OCI-M2 (cell line): ENCODE data around the gene NEDD4L.
"Not testable (repeated sequence)": the region's sequence is repeated elsewhere in the genome, so short reads cannot be mapped to it uniquely, and the experiment has no call there.

Experiments used
- DNase-seq: peaks from one replicate; lab custom pipeline; 2025; ENCODE audit not compliant: unreplicated experiment; lab: John Stamatoyannopoulos, UW

The NEDD4L gene

GRCh38 chr18:58043491-58044369 is at the start of gene NEDD4L:
Gene NEDD4L (plus strand): TSS chr18:58044226. CDS start chr18:58044661, 435 bp downstream.
- DNase-seq: no peak

- DNase-seq: no peak
Observed at GRCh38 chr18:57995331-57995730, 48.7 kb upstream of the NEDD4L start.

DNA sequence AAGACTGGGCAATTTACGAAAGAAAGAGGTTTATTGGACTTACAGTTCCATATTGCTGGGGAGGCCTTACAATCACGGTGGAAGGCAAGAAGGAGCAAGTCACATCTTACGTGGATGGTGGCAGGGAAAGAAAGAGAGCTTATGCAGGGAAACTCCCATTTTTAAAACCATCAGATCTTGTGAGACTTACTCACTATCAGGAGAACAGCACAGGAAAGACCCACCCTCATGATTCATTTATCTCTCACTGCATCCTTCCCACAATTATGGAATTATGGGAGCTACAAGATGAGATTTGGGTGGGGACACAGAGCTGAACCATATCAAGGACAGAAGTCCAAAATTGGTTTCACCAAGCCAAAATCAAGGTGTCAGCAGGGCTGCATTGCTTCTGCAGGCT is 47.1 kb upstream of the NEDD4L start:
- DNase-seq: not testable (repeated sequence)

DNA sequence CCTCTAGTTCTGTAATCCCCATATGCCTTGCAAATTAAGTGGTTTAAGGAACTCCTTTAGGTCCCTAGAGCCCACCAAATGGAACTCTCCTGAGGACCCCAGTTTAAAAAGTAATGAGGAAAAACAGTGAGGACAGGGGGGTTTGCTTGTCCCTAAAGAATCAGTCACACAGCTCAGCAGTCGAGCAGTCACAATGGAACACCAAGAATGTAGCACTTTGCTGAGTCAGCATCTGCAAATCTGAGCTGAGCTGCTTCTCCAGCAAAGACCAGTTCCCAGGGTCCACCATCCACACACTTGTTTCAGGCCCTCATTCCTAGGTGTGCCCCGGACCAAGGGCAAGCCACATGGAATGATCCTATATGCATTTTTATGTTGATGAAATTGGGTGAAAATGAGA is 46.2 kb upstream of the NEDD4L start:
- DNase-seq: no peak

DNA sequence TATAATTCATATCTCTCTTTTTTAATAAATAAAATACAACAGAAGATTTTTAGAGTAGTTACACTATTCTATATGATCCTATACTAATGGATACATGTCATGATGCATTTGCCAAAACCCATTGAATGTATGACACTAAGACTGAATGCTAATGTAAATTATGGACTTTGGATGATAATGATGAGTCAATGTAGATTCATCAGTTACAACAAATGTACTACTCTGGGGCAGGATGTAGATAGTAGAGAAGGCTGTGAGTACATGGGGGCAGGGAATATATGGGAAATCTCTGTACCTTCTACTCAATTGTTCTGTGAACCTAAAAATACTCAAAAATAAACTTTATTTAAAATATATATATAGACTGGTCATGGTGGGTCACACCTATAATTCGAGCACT is 45.6 kb upstream of the NEDD4L start:
- DNase-seq: no peak

DNA sequence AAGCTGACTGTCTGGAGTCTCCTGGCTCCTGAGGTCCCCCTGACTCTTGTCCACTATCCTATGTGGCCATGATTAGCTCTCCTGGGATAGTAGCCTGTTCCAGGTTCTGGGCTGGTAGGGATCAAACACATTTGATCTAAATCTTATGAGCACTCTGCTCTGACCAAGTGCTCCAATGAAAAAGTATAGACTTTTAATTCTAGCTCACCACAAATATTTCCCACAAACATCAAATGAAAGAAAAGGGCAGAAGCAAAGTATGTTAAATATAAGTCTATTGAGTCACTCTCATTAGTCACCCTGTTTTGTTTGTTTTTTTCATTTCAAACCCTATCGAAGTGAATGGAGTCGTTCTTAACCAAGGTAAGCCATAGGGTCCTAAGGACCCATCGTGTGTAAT is 39.7 kb upstream of the NEDD4L start:
- DNase-seq: no peak

GRCh38 chr18:58005011-58005410 is 39.0 kb upstream of the NEDD4L start:
- no peak for DNase-seq

DNA sequence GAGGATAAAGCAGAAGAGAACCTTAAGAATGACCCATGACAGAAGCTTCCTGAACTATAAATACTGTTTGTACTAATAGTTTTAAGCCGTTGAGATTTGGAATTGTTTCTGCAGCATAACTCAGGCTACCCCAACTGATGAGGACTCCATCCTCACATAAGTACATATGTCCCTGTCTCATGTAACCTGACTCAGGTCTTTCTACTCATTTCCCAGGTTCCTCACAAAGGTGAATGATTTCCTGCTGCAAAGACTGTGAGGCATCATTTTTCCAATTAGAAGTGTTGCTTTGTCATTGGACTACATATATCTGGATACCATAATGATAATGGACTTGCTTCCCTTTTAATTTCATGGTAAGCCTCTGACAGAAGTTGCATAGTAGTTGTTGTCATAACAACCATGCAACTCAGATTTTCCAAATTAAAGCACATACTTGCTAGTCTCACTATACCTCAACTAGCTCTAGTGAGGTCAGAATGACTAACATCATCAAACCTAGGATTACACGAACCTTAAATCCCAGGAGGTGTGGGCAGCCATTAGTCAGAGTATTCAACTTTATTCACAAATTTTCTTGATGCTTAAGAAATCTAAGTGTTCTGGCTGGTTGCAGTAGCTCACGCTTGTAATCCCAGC is 38.0 kb upstream of the NEDD4L start:
- DNase-seq: no peak

DNA sequence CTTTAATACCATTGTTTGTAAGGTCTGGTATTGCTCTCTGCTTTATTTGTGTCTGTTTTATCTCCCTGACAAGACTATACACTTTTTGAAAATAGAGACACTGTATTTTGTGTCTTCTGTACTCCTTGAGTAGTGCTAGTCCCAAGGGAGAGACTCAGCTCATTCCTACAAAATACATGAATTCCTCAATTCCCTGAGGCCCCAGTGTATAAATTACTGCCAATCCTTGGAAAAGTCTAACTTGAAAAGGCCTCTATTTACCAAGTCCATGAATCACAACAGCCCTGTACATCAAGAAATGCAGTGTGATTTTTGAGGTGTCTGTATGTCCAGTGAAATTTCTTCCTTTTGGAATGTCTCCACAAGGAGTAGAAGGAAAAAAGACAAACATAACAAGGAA is 34.9 kb upstream of the NEDD4L start:
- DNase-seq: no peak

DNA sequence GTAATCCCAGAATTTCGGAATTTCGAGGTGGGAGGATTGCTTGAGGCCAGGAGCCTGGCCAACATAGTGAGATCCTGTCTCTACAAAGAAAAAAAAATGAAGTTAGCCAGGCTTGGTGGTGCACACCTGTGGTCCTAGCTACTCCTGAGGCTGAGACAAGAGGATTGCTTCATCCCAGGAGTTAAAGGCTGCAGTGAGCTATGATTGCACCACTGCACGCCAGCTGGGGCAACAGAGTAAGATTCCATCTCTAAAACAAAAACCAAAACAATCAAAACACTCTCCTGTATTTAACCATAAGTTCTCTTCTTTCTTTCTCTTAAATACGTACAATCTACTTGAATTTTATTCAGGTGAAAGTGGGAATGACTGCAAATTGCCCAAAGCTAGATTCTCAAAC is 33.8 kb upstream of the NEDD4L start:
- no peak for DNase-seq

DNA sequence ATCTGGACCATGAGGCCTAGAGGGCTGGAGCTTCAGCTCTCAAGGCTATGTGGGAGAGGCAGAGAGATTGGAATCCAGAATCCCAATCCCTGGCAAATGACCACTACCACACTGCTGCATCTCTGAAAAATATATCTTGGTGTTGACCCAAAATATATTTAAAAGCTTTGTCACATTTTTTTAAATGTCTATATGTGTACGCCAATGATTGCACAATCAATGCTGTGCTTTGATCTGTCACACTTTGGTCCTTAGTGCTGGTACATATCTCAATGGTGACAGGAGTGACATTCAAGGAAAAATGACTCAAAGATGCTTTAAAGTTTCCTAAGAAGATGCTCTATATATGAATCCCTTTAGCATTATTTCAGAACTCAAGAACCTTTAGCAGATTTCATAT is 31.7 kb upstream of the NEDD4L start:
- no peak for DNase-seq

DNA sequence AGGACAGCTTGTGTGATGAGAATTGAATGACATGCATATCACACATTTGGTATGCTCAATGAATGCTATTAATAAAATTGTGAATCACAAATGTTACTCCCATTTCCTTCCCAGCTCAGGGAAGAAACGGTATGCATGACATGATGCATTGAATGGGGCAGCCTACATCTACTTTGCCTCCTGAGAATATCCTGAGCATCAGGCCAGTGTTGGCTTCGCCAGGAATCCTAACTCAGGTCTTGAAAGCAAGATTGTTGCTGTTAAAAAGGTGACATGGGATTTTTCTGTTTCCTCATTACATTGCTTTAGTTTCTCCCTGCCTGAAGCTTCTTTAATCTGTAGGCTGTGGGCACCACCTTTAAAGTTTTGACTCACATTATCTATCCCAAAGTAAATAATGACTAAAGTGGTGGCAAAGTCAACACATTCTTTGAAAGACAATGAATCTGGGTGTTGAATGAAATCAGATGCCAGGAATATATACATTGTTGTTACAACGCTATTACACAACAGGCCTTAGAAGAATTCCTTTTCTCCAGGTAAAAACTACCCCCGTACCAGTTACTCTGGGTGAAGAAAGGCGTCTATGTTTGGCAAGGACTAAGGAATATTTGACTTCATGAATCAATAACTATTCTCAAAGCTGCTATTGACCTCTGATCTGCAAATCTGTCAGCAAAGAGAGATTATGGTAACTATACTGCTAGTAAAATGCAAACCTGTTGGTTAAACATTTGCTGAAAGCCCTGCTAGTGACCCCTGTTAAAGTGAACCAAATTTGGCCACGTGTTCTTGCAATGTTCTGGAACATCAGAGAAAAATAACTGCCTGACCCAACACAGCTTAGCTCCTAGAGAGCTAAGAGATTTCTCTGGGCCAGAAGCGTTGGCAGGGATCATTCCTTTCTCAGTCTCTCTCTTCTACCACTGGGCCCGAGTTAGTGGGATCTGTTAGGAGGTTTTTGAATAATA is 30.5 kb upstream of the NEDD4L start:
- DNase-seq: no peak

- no peak for DNase-seq
Observed at GRCh38 chr18:58015065-58015780, 28.8 kb upstream of the NEDD4L start.

DNA sequence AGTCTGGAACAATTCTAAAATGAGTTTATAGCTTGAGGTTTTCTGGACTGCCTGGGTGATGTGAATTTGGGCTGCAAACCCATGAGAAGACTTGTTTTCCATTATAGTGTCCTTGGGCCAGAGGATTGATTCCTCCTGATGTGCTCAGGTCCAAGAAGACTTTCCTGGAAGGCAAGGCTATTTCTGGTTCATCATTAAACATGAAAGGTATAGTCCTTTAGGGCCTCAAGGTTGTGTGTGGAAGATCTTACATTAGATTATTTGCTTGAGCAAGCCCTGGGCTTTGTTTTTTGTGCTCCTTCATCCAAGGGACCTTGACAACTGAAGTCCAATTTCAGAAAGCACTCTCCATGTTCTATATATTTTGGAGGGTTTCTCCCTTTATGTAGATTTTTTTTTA is 26.8 kb upstream of the NEDD4L start:
- DNase-seq: no peak

- no peak for DNase-seq
Observed at GRCh38 chr18:58020567-58021107, 23.4 kb upstream of the NEDD4L start.

DNA sequence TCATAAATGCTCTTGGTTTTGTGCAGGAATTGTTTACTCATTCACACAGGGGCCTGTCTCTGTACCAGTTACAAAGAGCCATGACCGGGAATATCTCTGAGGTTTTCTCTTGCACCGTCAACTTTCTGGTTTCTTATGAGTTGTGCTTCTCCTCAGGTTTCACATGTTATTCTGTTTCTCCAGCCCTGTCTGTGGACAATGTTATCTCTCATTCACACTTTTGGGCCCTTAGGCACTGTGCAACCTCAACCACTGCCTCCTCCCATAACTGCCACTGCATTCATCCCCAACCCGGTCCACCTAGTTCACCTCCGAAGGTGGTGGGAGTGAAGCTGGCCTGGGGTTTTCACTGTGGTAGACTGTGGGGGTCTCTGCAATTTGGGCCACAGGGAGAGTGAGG is 22.5 kb upstream of the NEDD4L start:
- DNase-seq: no peak

GRCh38 chr18:58023108-58023507 is 20.9 kb upstream of the NEDD4L start:
- no peak for DNase-seq

GRCh38 chr18:58024139-58024538 is 19.9 kb upstream of the NEDD4L start:
- no peak for DNase-seq

- no peak for DNase-seq
Observed at GRCh38 chr18:58025205-58025604, 18.8 kb upstream of the NEDD4L start.

GRCh38 chr18:58025733-58026132 is 18.3 kb upstream of the NEDD4L start:
- no peak for DNase-seq
